HEK293T (cell line): ENCODE data around the gene MRPL34.

ENCODE experiments used
- ARNT ChIP-seq: fragments of 450-650 bp; IDR thresholded peaks from 2 replicates; pipeline ENCODE4 v1.6.1; 2017; ENCODE audit warnings: mild to moderate bottlenecking
- BHLHE40 ChIP-seq: fragments of 450-650 bp; IDR thresholded peaks from 2 replicates; pipeline ENCODE4 v1.6.1; 2016; ENCODE audit warnings: mild to moderate bottlenecking, moderate library complexity, borderline replicate concordance
- CTBP1 ChIP-seq: fragments of 450-650 bp; IDR thresholded peaks from 2 replicates; pipeline ENCODE4 v1.6.1; 2016; ENCODE audit warnings: borderline replicate concordance
- FOXK2 ChIP-seq: fragments of 450-650 bp; IDR thresholded peaks from 2 replicates; pipeline ENCODE4 v1.6.1; 2016; ENCODE audit warnings: mild to moderate bottlenecking
- FOXM1 ChIP-seq: fragments of 450-650 bp; IDR thresholded peaks from 2 replicates; pipeline ENCODE4 v1.6.1; 2017; ENCODE audit warnings: mild to moderate bottlenecking, borderline replicate concordance
- L3MBTL2 ChIP-seq: fragments of 450-650 bp; conservative IDR thresholded peaks from 2 replicates; pipeline ENCODE4 v1.6.1; 2016; ENCODE audit warnings: mild to moderate bottlenecking
- PKNOX1 ChIP-seq: fragments of 450-650 bp; IDR thresholded peaks from 2 replicates; pipeline ENCODE4 v1.6.1; 2016
- SP1 ChIP-seq: fragments of 450-650 bp; IDR thresholded peaks from 2 replicates; pipeline ENCODE4 v1.6.1; 2017
- SUZ12 ChIP-seq: fragments of 450-650 bp; IDR thresholded peaks from 2 replicates; pipeline ENCODE4 v1.6.1; 2016; ENCODE audit warnings: mild to moderate bottlenecking
- TARDBP ChIP-seq: fragments of 450-650 bp; IDR thresholded peaks from 2 replicates; pipeline ENCODE4 v1.6.1; 2016
- ZNF384 ChIP-seq: fragments of 450-650 bp; IDR thresholded peaks from 2 replicates; pipeline ENCODE4 v1.6.1; 2016

- TF ChIP-seq ARNT (no peak), ZNF384 (no peak), FOXK2 (no peak), SP1 (no peak), PKNOX1 (no peak), FOXM1 (no peak), CTBP1 (no peak), SUZ12 (no peak), TARDBP (no peak), BHLHE40 (no peak), L3MBTL2 (no peak)
Measured at GRCh38 chr19:17259118-17259780, 46.4 kb upstream of the MRPL34 start.
